Measurements from ENCODE around the gene TAF4. TPM values are rescaled to one million over a fixed set of nuclear protein-coding genes. Genes with fewer than 3 reads are reported as not detected.
A peak's percentile ranks its signal among the peaks of the same experiment; 100 is the strongest.
"Not testable (repeated sequence)": the region's sequence is repeated elsewhere in the genome, so short reads cannot be mapped to it uniquely, and the experiment has no call there.

The TAF4 gene
- total RNA-seq, 2 donors from 2014 or later, result 16.3 to 22.0 TPM

GRCh38 chr20:62087632-62088031, 22.0 kb upstream of the TAF4 start:
- ATAC-seq (no peak), DNase-seq (ENCODE audit: low spot score in 2 of 2) (no peak)
- no peak overlapping the region for H3K27ac Mint-ChIP-seq
- peaks cover 8% of the 10 kb centered on the region in 2 donors for H3K36me3 Mint-ChIP-seq
- peaks cover 8 to 9% of the 10 kb centered on the region in 2 donors for H3K9me3 Mint-ChIP-seq

GRCh38 chr20:62087227-62087626, 21.5 kb upstream of the TAF4 start:
- ATAC-seq (no peak), DNase-seq (ENCODE audit: low spot score in 2 of 2) (no peak)
- Mint-ChIP-seq H3K36me3 (peaks cover 6 to 8% of the 10 kb centered on the region in 2 donors), H3K27ac (no peak overlapping the region), H3K9me3 (peaks cover 7% of the 10 kb centered on the region in 2 donors)

- no peak for DNase-seq (ENCODE audit: low spot score in 2 of 2)
- Mint-ChIP-seq H3K27ac (peak overlapping the region in 1 of 2 donors; percentile 79), H3K36me3 (no peaks in the 10 kb centered on the region), H3K9me3 (peaks cover 0 to 5% of the 10 kb centered on the region in 2 donors)
- no peak for ATAC-seq
Measured at GRCh38 chr20:62085206-62085605, 19.5 kb upstream of the TAF4 start.

GRCh38 chr20:62084224-62084623, 18.5 kb upstream of the TAF4 start:
- not testable (repeated sequence) for DNase-seq (ENCODE audit: low spot score in 2 of 2); H3K36me3 Mint-ChIP-seq; ATAC-seq; H3K27ac Mint-ChIP-seq; H3K9me3 Mint-ChIP-seq

- Mint-ChIP-seq H3K27ac (no peak overlapping the region), H3K9me3 (peaks cover 0 to 5% of the 10 kb centered on the region in 2 donors), H3K36me3 (peaks cover 0 to 4% of the 10 kb centered on the region in 2 donors)
- DNase-seq (ENCODE audit: low spot score in 2 of 2), result no peak
- ATAC-seq, result no peak
Measured at GRCh38 chr20:62083312-62083711, 17.6 kb upstream of the TAF4 start.

GRCh38 chr20:62080249-62080990, 14.7 kb upstream of the TAF4 start:
- ATAC-seq (no peak), DNase-seq (ENCODE audit: low spot score in 2 of 2) (no peak)
- Mint-ChIP-seq H3K9me3 (peaks cover 4 to 14% of the 10 kb centered on the region in 2 donors), H3K27ac (no peak overlapping the region), H3K36me3 (peaks cover 14 to 15% of the 10 kb centered on the region in 2 donors)

- peaks cover 10 to 21% of the 10 kb centered on the region in 2 donors for H3K9me3 Mint-ChIP-seq
- peaks cover 20 to 23% of the 10 kb centered on the region in 2 donors for H3K36me3 Mint-ChIP-seq
- ATAC-seq (no peak), DNase-seq (ENCODE audit: low spot score in 2 of 2) (no peak)
- no peak overlapping the region for H3K27ac Mint-ChIP-seq
Measured at GRCh38 chr20:62079166-62079565, 13.5 kb upstream of the TAF4 start.

- DNase-seq (ENCODE audit: low spot score in 2 of 2) (no peak), ATAC-seq (no peak)
- H3K36me3 Mint-ChIP-seq, result peaks cover 27 to 37% of the 10 kb centered on the region in 2 donors
- peaks cover 23 to 29% of the 10 kb centered on the region in 2 donors for H3K9me3 Mint-ChIP-seq
- H3K27ac Mint-ChIP-seq, result no peak overlapping the region
Measured at GRCh38 chr20:62073323-62073722, 7.6 kb upstream of the TAF4 start.

- DNase-seq (ENCODE audit: low spot score in 2 of 2); H3K27ac Mint-ChIP-seq; ATAC-seq: not testable (repeated sequence)
- Mint-ChIP-seq H3K36me3 (peaks cover 22 to 31% of the 10 kb centered on the region in 2 donors), H3K9me3 (peaks cover 19 to 26% of the 10 kb centered on the region in 2 donors)
Measured at GRCh38 chr20:62071669-62072430, 6.2 kb upstream of the TAF4 start.

GRCh38 chr20:62069741-62070216, 4.1 kb upstream of the TAF4 start:
- no peak for ATAC-seq
- peaks cover 10 to 18% of the 10 kb centered on the region in 2 donors for H3K36me3 Mint-ChIP-seq
- DNase-seq (ENCODE audit: low spot score in 2 of 2), result no peak
- no peak overlapping the region for H3K27ac Mint-ChIP-seq
- peaks cover 15 to 16% of the 10 kb centered on the region in 2 donors for H3K9me3 Mint-ChIP-seq

- Mint-ChIP-seq H3K36me3 (peaks cover 10 to 13% of the 10 kb centered on the region in 2 donors), H3K9me3 (peaks cover 12% of the 10 kb centered on the region in 2 donors), H3K27ac (no peak overlapping the region)
- no peak for DNase-seq (ENCODE audit: low spot score in 2 of 2)
- no peak for ATAC-seq
Measured at GRCh38 chr20:62068997-62069396, 3.3 kb upstream of the TAF4 start.

- ATAC-seq, result no peak
- peak overlapping the region; percentile 89 to 97 for H3K27ac Mint-ChIP-seq
- no peak for DNase-seq (ENCODE audit: low spot score in 2 of 2)
Measured at GRCh38 chr20:62067547-62068260, 2.0 kb upstream of the TAF4 start.

GRCh38 chr20:62066983-62067433, 1.3 kb upstream of the TAF4 start:
- H3K36me3 Mint-ChIP-seq, result no peaks in the 10 kb centered on the region
- peak in 1 of 2 donors; percentile 29 for DNase-seq (ENCODE audit: low spot score in 2 of 2)
- peak; percentile 27 to 60 for ATAC-seq
- H3K27ac Mint-ChIP-seq, result peak overlapping the region; percentile 89 to 97
- no peaks in the 10 kb centered on the region for H3K9me3 Mint-ChIP-seq

More at GRCh38 chr20:62067547-62068260, 2.0 kb upstream of the TAF4 start:
- Mint-ChIP-seq H3K36me3 (no peaks in the 10 kb centered on the region), H3K9me3 (peaks cover under 1 to 1% of the 10 kb centered on the region in 2 donors)

GRCh38 chr20:62066339-62066982, 780 bp upstream of the TAF4 start:
- no peaks in the 10 kb centered on the region for H3K36me3 Mint-ChIP-seq
- no peaks in the 10 kb centered on the region for H3K9me3 Mint-ChIP-seq
- peak; percentile 45 to 65 for ATAC-seq
- peak; percentile 50 to 69 for DNase-seq (ENCODE audit: low spot score in 2 of 2)
- H3K27ac Mint-ChIP-seq, result peak overlapping the region; percentile 89 to 97

GRCh38 chr20:62064770-62065673, 659 bp downstream of the TAF4 start:
- Mint-ChIP-seq H3K9me3 (no peaks in the 10 kb centered on the region), H3K36me3 (no peaks in the 10 kb centered on the region), H3K27ac (peak overlapping the region in 1 of 2 donors; percentile 72)
- peak; percentile 6 to 20 for ATAC-seq
- no peak for DNase-seq (ENCODE audit: low spot score in 2 of 2)

All from activated naive CD4-positive, alpha-beta T cell treated with anti-CD3 and anti-CD28 coated beads, Interleukin-2, amount 50 U/mL, for 72 hours (primary cell).